GM18499 (cell line): ENCODE results near the gene S100A13.

Experiments
- ATAC-seq: cut with Tn5 transposase; IDR thresholded peaks from one replicate; pipeline ENCODE4 v1.9.1; 2021; ENCODE audit warnings: moderate number of reproducible peaks; ENCODE audit not compliant: insufficient read depth, unreplicated experiment

S100A13 gene

GRCh38 chr1:153628638-153629342, 1.5 kb upstream of the S100A13 start:
- no peak for ATAC-seq

GRCh38 chr1:153627715-153628626, 666 bp upstream of the S100A13 start, which contains the start of gene S100A1:
Gene S100A1 (plus strand): TSS chr1:153628434. CDS start chr1:153630522, 2,088 bp downstream.
- no peak for ATAC-seq

- ATAC-seq: no peak
These were observed 815 bp downstream of the S100A13 start for GRCh38 chr1:153626477-153626903.

DNA sequence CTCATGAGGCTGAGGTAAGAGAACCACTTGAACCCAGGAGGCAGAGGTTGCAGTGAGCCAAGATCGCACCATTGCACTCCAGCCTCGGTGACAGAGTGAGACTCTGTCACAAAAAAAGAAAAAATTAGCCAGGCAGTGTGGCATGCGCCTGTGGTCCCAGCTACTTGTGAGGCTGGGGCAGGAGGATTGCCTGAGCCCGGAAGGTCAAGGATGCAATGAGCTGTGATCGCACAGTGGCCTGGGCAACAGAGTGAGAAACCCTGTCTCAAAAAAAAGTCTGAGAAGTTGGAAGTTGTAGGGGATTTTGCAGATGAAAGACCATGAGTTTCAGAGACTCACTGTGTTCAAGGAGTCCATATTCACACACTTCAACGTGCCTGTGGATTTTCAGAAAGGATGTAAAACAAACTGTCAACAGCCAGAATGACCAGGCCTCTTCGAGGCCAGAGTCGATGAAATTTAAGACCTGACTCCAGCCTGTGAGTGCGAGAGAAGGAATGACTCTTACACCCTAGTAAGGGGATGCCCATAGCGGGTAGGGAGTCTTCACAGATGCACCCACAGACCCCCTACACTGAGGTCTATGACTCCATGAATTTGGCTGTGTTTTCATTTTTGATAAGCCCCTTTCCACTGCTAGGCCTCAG, 2.2 kb downstream of the S100A13 start:
- no peak for ATAC-seq

DNA sequence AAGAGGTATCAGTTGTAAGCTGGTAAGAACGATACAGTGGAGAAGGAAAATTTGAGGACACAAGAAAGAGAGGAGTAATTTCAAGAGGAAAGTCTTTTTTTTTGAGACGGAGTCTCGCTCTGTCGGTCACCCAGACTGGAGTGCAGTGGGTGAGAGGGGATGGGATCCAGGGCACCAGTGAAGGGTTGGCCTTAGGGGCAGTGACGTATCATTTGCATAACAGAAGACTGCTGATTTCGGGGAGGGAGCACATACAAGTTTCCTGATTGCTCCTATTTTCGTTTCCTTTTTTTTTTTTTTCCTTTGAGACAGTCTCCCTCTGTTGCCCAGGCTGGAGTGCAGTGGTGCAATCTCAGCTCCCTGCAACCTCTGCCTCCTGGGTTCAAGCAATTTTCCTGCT, 4.2 kb downstream of the S100A13 start:
- ATAC-seq: no peak

GRCh38 chr1:153619171-153619570, 8.1 kb downstream of the S100A13 start:
- no peak for ATAC-seq

GRCh38 chr1:153617663-153618062, 9.6 kb downstream of the S100A13 start:
- ATAC-seq: no peak

DNA sequence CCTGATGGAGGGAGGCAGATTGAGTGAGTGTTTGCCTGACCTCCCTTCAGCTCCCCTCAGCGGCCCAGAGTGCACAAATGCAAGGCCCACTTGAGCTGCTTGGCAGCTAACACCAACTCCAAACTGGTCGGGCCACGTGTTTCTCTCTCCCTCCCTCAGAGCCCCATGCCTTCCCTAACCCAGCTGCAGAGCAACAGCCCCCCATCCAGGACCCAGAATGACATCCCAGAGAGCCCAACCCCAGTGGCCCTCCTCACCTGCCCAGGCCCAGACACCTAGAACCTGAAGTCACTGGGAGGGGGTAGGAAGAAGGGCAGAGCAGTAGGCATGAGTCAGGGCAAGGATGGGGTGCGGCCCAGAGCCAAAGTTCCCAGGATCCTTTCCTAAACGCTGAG, 10.4 kb downstream of the S100A13 start:
- no peak for ATAC-seq

GRCh38 chr1:153616144-153616916, 11.0 kb downstream of the S100A13 start, which contains the start of gene S100A14:
Gene S100A14 (minus strand): TSS chr1:153616325. CDS start chr1:153615858, 467 bp downstream.
- ATAC-seq: no peak

DNA sequence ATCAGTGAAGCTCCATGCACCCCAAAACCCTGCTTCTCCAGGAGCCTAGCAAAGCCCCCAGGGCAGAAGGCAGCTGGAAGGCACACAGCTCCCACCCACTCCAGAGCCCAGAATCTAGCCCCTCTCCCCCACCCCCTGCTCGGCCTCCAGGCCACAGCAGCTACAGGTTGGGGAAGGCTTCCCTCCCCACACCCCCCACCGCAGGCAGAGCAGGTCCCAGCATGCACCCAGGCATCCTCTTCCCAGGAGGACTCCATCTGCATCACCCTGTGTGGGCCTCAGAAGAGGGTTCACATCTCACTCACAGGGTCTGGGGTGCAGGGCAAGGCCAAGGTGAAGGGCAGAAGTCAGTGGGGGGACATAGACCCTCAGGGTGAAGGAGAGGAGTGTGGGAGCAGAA, 11.9 kb downstream of the S100A13 start:
- ATAC-seq: no peak

- ATAC-seq: no peak
These were observed 12.4 kb downstream of the S100A13 start for GRCh38 chr1:153614906-153615305.

GRCh38 chr1:153614189-153614900, 13.0 kb downstream of the S100A13 start:
- ATAC-seq: no peak

GRCh38 chr1:153613406-153613805, 13.9 kb downstream of the S100A13 start:
- no peak for ATAC-seq

DNA sequence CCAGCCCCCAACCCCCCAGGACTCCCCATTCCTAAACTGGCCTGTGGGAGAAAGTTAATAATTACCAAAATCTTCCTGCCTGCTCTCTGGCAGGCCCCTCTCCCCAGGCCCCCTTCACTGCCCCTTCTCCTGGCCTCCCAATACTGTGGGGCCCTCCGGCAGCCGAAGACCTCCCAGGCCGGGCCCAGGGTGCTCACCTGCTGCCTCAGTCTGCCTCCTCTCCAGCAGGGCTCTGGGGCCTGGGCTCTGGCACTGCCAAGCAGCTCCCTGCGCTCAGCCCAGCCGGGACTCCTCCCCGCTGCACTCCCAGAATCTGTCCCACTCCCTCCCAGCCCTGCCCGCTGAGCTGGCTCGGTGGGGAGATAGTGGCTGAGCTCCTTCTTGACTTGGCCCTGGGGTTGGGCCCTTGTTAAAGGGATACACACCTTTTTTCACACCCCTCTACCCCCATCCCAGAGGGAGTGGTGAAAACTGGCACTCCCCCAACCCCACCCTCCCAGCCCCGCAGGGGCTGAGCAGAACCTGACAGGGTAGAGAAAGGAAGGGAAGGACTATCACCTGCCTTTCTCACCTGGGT, 14.5 kb downstream of the S100A13 start, which contains the start of gene S100A16:
Gene S100A16 (minus strand): TSS at position 383 of the 577 bp plus-strand sequence. CDS start 4,986 bp downstream, outside the sequence.
- no peak for ATAC-seq

GRCh38 chr1:153612111-153612754, 15.1 kb downstream of the S100A13 start:
- no peak for ATAC-seq

DNA sequence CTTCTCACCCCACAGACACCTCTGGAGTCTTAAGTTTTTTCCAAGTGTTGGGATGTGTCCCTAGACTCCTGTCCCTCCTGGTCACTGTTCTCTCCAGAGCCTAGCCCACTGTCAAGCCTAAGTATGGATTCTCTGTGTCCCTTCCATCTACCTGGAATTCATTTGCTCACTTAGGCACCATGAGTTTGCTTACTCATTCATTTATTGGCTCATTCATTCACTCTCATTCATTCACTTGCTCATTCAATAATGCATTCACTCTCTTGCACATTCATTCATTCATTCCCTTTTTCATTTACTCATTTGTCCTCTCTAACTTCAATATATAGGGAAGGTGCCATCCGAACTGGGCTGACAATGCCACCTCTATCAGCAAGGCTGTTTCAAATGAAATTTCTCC, 15.9 kb downstream of the S100A13 start:
- ATAC-seq: no peak

DNA sequence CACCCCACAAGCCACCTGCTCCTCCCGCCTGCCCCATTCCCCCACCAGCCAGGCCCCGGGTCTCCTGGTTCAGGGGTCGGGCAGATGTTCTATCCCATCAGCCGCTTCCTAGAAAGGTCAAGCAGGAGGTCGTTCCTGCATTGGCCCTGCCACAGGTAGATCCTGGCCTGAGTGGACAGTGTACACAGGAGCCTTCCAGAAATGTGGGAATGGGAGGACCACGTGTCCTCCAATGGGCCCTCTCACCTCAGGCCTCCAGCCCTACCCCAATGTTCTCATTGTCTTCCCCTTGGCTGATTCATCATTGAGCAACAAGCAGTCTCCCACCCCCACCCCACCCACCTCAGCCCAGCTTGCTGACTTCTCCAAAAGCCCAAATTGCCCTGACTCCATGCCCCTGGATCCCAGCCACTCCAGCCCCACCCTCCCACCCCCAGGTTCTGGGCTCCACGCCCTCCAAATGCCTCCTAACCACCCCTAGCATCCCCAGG, 16.4 kb downstream of the S100A13 start:
- no peak for ATAC-seq

GRCh38 chr1:153610334-153610733, 17.0 kb downstream of the S100A13 start:
- no peak for ATAC-seq
